NB4 (cell line): ENCODE results near the gene MIGA2.

ENCODE experiments used
- DNase-seq: peaks from one replicate; pipeline ENCODE4 v3.0.0; 2010; ENCODE audit warnings: low read depth
- H3K4me3 ChIP-seq: one replicate; pipeline ENCODE4 v1.5.1; 2011; ENCODE audit warnings: mild to moderate bottlenecking, low read depth, low read length, moderate library complexity
- CTCF ChIP-seq: IDR thresholded peaks from one replicate; pipeline ENCODE4 v1.5.1; 2012; ENCODE audit warnings: low read depth, low read length
- MAX ChIP-seq: IDR thresholded peaks from 2 replicates; pipeline ENCODE4 v1.6.1; 2011; ENCODE audit warnings: low read depth, low read length
- MYC ChIP-seq: IDR thresholded peaks from 2 replicates; pipeline ENCODE4 v1.6.1; 2011; ENCODE audit warnings: low read depth, low read length
- POLR2A ChIP-seq: IDR thresholded peaks from 2 replicates; pipeline ENCODE4 v1.6.1; 2011; ENCODE audit warnings: mild to moderate bottlenecking; ENCODE audit not compliant: insufficient read length; ENCODE audit errors: extremely low read depth

The MIGA2 gene

GRCh38 chr9:129080298-129080600 lies 43.8 kb downstream of the MIGA2 start:
- DNase-seq = no peak
- TF ChIP-seq MAX (no peak), MYC (no peak)
- peak overlapping the region; percentile 51 for H3K4me3 ChIP-seq

GRCh38 chr9:129080601-129081387 lies 44.4 kb downstream of the MIGA2 start, which contains the start of gene DOLPP1:
DOLPP1 (plus strand) TSS chr9:129081111; CDS start chr9:129081132, 21 bp downstream.
- peak within 1 kb of the TSS; percentile 85 for H3K4me3 ChIP-seq
- peak; percentile 99 for DNase-seq
- no peak for TF ChIP-seq CTCF
- peak; percentile 34; the same call in 1 of the 2 replicates for TF ChIP-seq MAX
- peak; percentile 87 for TF ChIP-seq POLR2A
- no peak for TF ChIP-seq MYC

- DNase-seq = no peak
- H3K4me3 ChIP-seq = peak overlapping the region; percentile 85
These were observed 45.0 kb downstream of the MIGA2 start for GRCh38 chr9:129081388-129081904.

GRCh38 chr9:129084087-129084486 lies 47.7 kb downstream of the MIGA2 start:
- H3K4me3 ChIP-seq = no peak overlapping the region
- no peak for DNase-seq
- no peak for TF ChIP-seq MAX
- TF ChIP-seq MYC = no peak
- no peak for TF ChIP-seq POLR2A
- TF ChIP-seq CTCF = no peak

More at GRCh38 chr9:129081388-129081904, 45.0 kb downstream of the MIGA2 start:
- TF ChIP-seq POLR2A (no peak), MAX (no peak), CTCF (no peak), MYC (no peak)

- H3K4me3 ChIP-seq = no peak overlapping the region
- no peak for TF ChIP-seq CTCF
- no peak for TF ChIP-seq POLR2A
- no peak for TF ChIP-seq MYC
- DNase-seq = no peak
These were observed 52.8 kb downstream of the MIGA2 start for GRCh38 chr9:129089246-129089645.

GRCh38 chr9:129093602-129094386 lies 57.4 kb downstream of the MIGA2 start:
- DNase-seq = peak; percentile 93
- H3K4me3 ChIP-seq = no peak overlapping the region
- TF ChIP-seq CTCF (no peak), POLR2A (no peak), MYC (no peak), MAX (no peak)
